K562 (cell line): ENCODE data around the gene ECHDC1. TPM values are rescaled to one million over a fixed set of nuclear protein-coding genes. Genes with fewer than 3 reads are reported as not detected.

ENCODE experiments used
- CREB1 ChIP-seq, 2 experiments: sonication (generic) in 1 of 2; formaldehyde crosslinking in 1 of 2; IDR thresholded peaks; 2 replicates each; pipeline versions ENCODE4 v1.6.1 to v1.8.0; 2012 to 2022; ENCODE audit warnings: inconsistent platforms in 1 of 2, mild to moderate bottlenecking in 1 of 2, missing genetic modification reagents in 1 of 2, moderate library complexity in 1 of 2
- L3MBTL2 ChIP-seq: fragments of 450-650 bp; IDR thresholded peaks from 2 replicates; pipeline ENCODE4 v1.6.1; 2016; ENCODE audit warnings: mild to moderate bottlenecking, moderate library complexity
- NUFIP1 ChIP-seq: fragments of 450-650 bp; IDR thresholded peaks from 2 replicates; pipeline ENCODE4 v1.6.1; 2018; ENCODE audit not compliant: partially characterized antibody
- POLR2H ChIP-seq: IDR thresholded peaks from 2 replicates; pipeline ENCODE4 v1.6.1; 2016; ENCODE audit warnings: missing genetic modification characterization, low read depth, mild to moderate bottlenecking, control low read depth, missing compliant biosample characterization, moderate library complexity
- ZNF507 ChIP-seq: conservative IDR thresholded peaks from 2 replicates; pipeline ENCODE4 v1.6.1; 2017; ENCODE audit warnings: missing genetic modification characterization, missing compliant biosample characterization
- ZNF668 ChIP-seq: fragments of 250-450 bp; sonication (Bioruptor Pico); IDR thresholded peaks from 2 replicates; pipeline ENCODE4 v1.8.0; 2022; ENCODE audit warnings: mild to moderate bottlenecking, inconsistent platforms
- ZNF75A ChIP-seq: fragments of 450-650 bp; formaldehyde crosslinking; IDR thresholded peaks from 2 replicates; pipeline ENCODE4 v1.4.0; 2020; ENCODE audit warnings: mild to moderate bottlenecking
- ZNF77 ChIP-seq: fragments of 250-450 bp; sonication (Bioruptor Pico); IDR thresholded peaks from 2 replicates; pipeline ENCODE4 v1.5.0; 2020
- ZSCAN32 ChIP-seq: fragments of 450-650 bp; formaldehyde crosslinking; IDR thresholded peaks from 2 replicates; pipeline ENCODE4 v1.4.0; 2020; ENCODE audit warnings: mild to moderate bottlenecking, moderate library complexity
- polyA plus RNA-seq, 8 experiments: library from polyadenylated mRNA; depleted of rRNA in 4 of 8; stranded (reverse) in 5 of 8; unstranded in 3 of 8; fragments of >200 nt; fragmentation: Nextera tagmentation in 2 of 8; fragmentation: Illumina TruSeq in 1 of 8; extraction: Ambion mirVana in 2 of 8; extraction: Trizol in 1 of 8; gene quantifications; 2 replicates each; pipeline versions ENCODE4 v1.2.1 to v1.2.3, GENCODE V29; 2011 to 2014; ENCODE audit warnings: inconsistent platforms in 1 of 8, missing spikeins in 1 of 8
- total RNA-seq, 7 experiments: library from RNA; depleted of rRNA in 6 of 7; stranded (reverse); fragments of >200 nt in 6 of 7; fragmentation: Illumina TruSeq in 2 of 7; extraction: Trizol in 2 of 7; gene quantifications; 2 replicates each; pipeline versions ENCODE4 v1.2.1 to v1.2.3, GENCODE V29; 2011 to 2021; ENCODE audit warnings: low replicate concordance in 1 of 7
- TF ChIP-seq, protein P1 (sequence below): fragments of 200-600 bp; sonication (generic); IDR thresholded peaks from one replicate; pipeline ENCODE4 v1.6.1; 2012; ENCODE audit warnings: mild to moderate bottlenecking, low read depth, low read length, inconsistent platforms
- TF ChIP-seq, protein P2 (sequence below): IDR thresholded peaks from 2 replicates; pipeline ENCODE4 v1.6.1; 2012; ENCODE audit warnings: low read depth, low read length, improper control_type of control experiment, borderline replicate concordance
- TF ChIP-seq, protein P3 (sequence below), 2 experiments: IDR thresholded peaks; 2 replicates each; pipeline ENCODE4 v1.6.1; 2011; ENCODE audit warnings: borderline replicate concordance in 1 of 2, control low read depth in 1 of 2, low read depth in 1 of 2, low read length in 1 of 2, mild to moderate bottlenecking in 1 of 2, mixed read lengths in 1 of 2, moderate library complexity in 1 of 2; ENCODE audit not compliant: insufficient read depth in 1 of 2, insufficient read length in 1 of 2, poor library complexity in 1 of 2, severe bottlenecking in 1 of 2; ENCODE audit errors: extremely low read depth in 1 of 2

Gene ECHDC1
- total and polyA plus RNA-seq, 9 of the 15 experiments (the other 6 are each of a cell fraction or from before 2014, with no cell fraction given): 58.0 to 105 (median 78.6) TPM

DNA sequence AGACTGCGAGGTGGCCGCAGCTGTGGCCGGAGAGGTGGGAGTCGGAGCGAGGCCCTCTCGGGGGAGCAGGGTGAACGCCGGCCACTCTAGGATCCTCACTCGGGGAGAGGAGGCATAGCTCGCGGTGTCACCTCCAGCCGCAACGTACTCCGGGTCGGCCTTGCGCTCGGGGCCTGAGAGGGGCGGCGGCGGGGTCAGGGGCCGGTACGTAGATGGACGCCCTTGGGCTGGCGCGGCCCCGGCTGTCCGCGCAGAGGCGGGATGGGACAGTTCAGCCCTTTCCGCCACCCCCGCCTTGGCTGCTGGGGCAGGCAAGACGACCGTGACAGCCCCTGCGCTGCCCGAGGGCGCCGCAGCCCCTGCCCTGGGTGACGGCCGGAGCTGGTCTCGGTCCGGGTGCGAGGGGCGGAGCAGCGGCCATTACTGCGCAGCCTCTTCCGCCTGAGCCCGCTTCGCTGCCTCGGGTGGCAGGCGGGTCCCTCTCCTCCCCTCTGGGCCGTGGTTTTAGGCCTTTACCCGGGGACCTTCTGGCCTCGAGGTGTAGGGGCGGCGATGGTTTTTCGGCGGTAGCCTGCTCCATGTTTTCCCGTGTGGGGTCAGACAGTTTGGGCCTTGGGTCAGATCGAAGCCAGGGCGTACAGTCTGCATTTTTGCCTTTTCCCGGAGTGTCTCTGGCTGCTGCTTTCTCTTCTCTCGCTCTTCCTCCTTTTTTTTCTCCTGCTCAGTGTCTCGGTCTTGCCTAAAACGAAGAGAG, 76.3 kb downstream of the ECHDC1 start (continued):
- TF ChIP-seq, protein P1, sequence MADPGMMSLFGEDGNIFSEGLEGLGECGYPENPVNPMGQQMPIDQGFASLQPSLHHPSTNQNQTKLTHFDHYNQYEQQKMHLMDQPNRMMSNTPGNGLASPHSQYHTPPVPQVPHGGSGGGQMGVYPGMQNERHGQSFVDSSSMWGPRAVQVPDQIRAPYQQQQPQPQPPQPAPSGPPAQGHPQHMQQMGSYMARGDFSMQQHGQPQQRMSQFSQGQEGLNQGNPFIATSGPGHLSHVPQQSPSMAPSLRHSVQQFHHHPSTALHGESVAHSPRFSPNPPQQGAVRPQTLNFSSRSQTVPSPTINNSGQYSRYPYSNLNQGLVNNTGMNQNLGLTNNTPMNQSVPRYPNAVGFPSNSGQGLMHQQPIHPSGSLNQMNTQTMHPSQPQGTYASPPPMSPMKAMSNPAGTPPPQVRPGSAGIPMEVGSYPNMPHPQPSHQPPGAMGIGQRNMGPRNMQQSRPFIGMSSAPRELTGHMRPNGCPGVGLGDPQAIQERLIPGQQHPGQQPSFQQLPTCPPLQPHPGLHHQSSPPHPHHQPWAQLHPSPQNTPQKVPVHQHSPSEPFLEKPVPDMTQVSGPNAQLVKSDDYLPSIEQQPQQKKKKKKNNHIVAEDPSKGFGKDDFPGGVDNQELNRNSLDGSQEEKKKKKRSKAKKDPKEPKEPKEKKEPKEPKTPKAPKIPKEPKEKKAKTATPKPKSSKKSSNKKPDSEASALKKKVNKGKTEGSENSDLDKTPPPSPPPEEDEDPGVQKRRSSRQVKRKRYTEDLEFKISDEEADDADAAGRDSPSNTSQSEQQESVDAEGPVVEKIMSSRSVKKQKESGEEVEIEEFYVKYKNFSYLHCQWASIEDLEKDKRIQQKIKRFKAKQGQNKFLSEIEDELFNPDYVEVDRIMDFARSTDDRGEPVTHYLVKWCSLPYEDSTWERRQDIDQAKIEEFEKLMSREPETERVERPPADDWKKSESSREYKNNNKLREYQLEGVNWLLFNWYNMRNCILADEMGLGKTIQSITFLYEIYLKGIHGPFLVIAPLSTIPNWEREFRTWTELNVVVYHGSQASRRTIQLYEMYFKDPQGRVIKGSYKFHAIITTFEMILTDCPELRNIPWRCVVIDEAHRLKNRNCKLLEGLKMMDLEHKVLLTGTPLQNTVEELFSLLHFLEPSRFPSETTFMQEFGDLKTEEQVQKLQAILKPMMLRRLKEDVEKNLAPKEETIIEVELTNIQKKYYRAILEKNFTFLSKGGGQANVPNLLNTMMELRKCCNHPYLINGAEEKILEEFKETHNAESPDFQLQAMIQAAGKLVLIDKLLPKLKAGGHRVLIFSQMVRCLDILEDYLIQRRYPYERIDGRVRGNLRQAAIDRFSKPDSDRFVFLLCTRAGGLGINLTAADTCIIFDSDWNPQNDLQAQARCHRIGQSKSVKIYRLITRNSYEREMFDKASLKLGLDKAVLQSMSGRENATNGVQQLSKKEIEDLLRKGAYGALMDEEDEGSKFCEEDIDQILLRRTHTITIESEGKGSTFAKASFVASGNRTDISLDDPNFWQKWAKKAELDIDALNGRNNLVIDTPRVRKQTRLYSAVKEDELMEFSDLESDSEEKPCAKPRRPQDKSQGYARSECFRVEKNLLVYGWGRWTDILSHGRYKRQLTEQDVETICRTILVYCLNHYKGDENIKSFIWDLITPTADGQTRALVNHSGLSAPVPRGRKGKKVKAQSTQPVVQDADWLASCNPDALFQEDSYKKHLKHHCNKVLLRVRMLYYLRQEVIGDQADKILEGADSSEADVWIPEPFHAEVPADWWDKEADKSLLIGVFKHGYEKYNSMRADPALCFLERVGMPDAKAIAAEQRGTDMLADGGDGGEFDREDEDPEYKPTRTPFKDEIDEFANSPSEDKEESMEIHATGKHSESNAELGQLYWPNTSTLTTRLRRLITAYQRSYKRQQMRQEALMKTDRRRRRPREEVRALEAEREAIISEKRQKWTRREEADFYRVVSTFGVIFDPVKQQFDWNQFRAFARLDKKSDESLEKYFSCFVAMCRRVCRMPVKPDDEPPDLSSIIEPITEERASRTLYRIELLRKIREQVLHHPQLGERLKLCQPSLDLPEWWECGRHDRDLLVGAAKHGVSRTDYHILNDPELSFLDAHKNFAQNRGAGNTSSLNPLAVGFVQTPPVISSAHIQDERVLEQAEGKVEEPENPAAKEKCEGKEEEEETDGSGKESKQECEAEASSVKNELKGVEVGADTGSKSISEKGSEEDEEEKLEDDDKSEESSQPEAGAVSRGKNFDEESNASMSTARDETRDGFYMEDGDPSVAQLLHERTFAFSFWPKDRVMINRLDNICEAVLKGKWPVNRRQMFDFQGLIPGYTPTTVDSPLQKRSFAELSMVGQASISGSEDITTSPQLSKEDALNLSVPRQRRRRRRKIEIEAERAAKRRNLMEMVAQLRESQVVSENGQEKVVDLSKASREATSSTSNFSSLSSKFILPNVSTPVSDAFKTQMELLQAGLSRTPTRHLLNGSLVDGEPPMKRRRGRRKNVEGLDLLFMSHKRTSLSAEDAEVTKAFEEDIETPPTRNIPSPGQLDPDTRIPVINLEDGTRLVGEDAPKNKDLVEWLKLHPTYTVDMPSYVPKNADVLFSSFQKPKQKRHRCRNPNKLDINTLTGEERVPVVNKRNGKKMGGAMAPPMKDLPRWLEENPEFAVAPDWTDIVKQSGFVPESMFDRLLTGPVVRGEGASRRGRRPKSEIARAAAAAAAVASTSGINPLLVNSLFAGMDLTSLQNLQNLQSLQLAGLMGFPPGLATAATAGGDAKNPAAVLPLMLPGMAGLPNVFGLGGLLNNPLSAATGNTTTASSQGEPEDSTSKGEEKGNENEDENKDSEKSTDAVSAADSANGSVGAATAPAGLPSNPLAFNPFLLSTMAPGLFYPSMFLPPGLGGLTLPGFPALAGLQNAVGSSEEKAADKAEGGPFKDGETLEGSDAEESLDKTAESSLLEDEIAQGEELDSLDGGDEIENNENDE: no peak
- TF ChIP-seq, protein P2, sequence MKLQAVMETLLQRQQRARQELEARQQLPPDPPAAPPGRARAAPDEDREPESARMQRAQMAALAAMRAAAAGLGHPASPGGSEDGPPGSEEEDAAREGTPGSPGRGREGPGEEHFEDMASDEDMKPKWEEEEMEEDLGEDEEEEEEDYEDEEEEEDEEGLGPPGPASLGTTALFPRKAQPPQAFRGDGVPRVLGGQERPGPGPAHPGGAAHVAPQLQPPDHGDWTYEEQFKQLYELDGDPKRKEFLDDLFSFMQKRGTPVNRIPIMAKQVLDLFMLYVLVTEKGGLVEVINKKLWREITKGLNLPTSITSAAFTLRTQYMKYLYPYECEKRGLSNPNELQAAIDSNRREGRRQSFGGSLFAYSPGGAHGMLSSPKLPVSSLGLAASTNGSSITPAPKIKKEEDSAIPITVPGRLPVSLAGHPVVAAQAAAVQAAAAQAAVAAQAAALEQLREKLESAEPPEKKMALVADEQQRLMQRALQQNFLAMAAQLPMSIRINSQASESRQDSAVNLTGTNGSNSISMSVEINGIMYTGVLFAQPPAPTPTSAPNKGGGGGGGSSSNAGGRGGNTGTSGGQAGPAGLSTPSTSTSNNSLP: no peak
- TF ChIP-seq ZNF507 (tag): no peak
- TF ChIP-seq POLR2H (tag): no peak; the same call in 1 of the 2 replicates
- no peak for TF ChIP-seq NUFIP1
- no peak; the same call in 1 of the 2 replicates for TF ChIP-seq CREB1 (IDR thresholded peaks at IDR 0.05)
- no peak for TF ChIP-seq CREB1 (CRISPR knock-in tag; IDR thresholded peaks at IDR 0.05)
- no peak for TF ChIP-seq ZNF77 (CRISPR knock-in tag)
- TF ChIP-seq ZSCAN32 (CRISPR knock-in tag): no peak
- TF ChIP-seq, protein P3, sequence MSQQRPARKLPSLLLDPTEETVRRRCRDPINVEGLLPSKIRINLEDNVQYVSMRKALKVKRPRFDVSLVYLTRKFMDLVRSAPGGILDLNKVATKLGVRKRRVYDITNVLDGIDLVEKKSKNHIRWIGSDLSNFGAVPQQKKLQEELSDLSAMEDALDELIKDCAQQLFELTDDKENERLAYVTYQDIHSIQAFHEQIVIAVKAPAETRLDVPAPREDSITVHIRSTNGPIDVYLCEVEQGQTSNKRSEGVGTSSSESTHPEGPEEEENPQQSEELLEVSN (IDR thresholded peaks at IDR 0.05; ENCODE audit: borderline replicate concordance in 1 of 2, extremely low read depth in 1 of 2, insufficient read depth in 1 of 2, insufficient read length in 1 of 2, low read depth in 1 of 2, low read length in 1 of 2, poor library complexity in 1 of 2, severe bottlenecking in 1 of 2): peak in 1 of 2 experiments; percentile 14
- no peak; the same call in 1 of the 2 replicates for TF ChIP-seq L3MBTL2
- TF ChIP-seq ZNF75A (CRISPR knock-in tag): no peak
- no peak for TF ChIP-seq ZNF668
